Activated naive CD4-positive, alpha-beta T cell treated with anti-CD3 and anti-CD28 coated beads, Interleukin-2, amount 50 U/mL, for 16 hours (primary cell): Measurements from ENCODE around the gene DGCR2.
A peak's percentile ranks its signal among the peaks of the same experiment; 100 is the strongest.

Source experiments
- DNase-seq: peaks from one replicate; pipeline ENCODE4 v3.0.0-alpha.2; 2020

DGCR2 gene

DNA sequence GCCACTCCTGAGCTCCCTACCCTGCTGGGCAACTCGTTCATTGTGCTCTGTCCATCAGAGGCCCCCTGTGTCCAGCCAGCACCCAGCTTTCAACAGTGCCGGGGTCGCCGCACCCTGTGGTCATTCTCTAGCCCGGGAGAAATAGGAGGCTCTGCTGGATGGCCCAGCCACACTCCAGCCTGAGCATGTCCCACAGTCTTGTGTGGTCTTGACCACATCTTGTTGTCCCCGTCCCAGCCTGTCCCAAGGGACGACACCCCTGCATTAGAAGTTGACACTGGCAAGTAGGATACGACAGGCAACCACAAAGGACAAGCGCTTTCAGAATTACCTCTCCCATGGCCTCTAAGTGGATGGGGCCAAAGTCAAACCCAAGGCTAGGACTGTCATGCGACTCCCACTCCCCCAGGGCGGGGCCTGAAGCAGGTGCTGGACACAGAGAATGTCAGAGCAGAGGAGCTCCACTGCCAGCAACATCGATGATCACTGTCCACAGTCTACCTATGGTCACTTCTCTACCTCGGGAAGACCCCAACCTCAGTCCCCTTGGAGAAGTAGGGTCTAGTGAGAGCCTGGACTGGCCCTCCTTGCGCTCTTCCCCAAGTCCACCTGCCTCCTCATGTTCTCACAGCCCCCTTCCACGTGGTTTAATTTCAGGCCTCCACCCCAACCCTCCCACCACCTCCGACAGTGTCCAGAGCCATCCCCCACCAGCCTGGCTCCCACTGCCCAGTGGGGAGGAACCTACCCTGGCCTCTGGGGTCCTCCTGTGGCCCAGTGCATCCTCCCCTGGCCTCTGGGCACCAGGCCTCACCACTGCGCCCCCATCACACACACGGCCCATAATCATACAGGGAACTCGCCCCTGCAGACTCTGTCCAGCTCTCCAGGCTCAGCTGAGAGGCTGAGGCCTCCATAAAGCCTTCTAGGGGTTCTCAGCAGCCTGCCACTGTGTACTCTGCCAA lies 4.4 kb upstream of the DGCR2 start:
- no peak for DNase-seq

DNA sequence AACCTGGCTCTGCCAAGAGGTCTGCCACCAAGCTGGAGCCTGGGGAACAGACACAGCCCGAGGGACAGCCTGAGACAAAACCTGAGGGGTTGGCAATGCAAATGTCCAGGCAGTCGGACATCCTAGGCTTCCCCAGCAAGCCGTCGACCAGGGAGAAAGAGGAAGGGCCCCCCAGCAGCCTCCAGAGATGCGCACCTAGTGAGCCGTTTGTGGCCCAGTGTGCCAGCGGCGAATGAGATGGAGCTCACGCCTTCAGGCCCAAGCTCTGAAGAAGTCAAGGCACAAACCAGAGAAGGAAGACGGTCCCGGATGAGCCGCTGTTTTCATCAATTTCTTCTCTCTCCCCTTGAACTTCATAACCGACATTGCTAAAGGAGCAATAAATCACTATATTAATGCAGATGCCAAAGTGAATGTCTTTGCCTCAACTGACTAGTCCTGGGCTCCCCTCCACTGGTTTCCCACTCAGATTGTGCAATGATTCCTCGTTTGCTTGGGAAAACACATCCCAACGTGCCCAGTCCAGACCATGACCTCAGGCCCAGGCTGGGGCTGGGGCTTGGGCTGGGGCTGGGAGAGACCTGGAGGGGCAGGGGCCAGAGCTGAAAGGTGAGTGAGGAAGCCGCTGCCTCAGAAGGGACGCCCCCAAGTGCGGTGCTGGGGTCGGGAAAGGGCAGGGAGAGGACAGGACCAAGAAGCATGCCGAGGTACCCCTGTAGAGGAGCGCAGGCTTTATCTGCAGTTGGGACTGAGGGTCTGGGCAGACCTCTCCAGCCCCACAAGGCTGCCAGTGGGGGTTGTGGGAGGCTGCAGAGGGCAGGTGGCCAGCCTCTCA lies 3.5 kb upstream of the DGCR2 start:
- no peak for DNase-seq

DNA sequence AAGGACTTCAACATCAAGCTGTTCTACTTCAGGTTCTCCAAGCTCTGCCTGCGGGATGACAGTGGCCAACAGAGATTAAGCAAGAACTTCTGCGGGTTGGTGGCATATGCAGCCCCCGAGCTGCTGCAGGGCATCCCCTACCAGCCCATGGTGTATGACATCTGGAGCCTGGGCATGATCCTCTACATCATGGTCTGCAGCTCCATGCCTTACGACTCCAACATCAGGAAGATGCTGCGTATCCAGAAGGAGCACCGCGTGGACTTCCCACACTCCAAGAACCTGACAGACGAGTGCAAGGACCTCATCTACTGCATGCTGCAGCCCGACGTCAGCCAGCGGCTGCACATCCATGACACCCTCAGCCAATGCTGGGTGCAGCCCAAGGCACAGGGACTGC lies 2.8 kb upstream of the DGCR2 start:
- no peak for DNase-seq

DNA sequence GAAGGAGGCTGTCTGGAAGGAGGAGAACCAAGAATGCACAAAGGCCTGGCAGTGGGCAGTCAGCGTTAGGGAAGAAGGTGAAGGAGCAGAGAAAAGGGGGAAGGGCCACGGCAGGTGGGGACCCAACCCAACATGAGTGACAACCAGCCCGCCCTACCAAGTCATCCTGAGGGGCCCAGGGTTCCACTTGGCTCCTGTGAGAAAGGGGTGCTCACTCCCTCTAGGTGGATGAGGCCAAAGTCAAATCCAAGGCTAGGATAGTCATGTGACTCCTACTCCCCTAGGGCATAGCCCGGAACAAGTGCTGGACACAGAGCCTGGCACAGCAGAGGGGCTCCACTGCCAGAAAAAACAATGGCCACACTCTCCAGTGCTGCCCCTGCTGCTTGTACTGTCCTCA lies 2.2 kb upstream of the DGCR2 start:
- DNase-seq, result no peak

DNA sequence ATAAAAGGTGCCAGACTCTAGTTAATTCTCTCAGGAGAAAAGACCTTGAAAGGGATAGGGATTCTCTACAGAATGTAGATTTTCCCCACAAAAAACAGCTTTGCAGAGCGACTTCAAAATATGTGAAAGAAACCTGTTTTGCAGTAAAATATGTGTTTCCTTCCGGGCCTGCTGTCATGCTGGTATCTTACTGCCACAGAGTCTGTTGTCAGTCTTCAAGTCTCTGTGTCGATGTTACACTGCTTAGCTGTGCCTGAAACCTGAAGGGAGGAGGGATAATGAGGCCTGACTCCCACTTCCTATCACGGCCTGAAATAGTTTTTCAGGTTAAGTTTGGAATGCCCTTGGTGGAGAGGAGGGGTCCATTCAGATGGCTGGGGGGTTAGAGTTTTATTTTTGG lies 1.7 kb upstream of the DGCR2 start:
- DNase-seq, result no peak

DNA sequence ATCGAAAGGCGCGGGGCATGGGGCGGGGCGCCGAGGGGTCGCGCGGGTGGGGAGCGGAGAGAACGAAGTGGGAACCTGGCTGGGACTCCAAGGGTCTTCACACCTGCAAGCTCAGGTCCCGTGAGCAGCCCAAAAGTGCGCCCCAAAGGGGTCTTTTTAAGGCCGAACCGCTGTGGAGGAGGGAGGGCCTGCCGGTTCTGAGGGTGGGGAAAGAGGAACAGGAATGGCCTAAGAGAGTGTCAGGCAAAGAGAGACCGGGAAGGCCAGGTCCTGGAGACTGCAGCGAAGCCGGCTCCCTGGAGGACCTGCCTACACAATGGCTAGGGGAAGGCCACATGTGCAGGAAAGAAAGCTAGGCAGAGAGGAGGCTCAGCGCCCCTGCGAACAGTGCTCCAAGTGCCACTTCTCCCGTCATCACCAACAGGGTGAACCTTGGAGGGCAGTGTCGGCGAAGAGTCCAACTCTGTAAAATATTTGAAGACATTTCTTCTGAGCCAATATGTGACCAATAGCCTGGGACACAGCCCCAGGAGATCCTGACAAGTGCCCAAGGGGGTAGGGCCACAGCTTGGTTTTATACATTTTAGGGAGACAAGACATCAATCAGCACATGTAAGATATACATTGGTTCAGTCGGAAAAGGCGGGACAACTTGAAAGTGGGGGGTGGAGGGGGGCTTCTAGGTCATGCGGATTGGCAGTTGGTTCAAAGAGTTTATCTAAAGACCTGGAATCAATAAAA lies 710 bp upstream of the DGCR2 start:
- DNase-seq, result no peak

DNA sequence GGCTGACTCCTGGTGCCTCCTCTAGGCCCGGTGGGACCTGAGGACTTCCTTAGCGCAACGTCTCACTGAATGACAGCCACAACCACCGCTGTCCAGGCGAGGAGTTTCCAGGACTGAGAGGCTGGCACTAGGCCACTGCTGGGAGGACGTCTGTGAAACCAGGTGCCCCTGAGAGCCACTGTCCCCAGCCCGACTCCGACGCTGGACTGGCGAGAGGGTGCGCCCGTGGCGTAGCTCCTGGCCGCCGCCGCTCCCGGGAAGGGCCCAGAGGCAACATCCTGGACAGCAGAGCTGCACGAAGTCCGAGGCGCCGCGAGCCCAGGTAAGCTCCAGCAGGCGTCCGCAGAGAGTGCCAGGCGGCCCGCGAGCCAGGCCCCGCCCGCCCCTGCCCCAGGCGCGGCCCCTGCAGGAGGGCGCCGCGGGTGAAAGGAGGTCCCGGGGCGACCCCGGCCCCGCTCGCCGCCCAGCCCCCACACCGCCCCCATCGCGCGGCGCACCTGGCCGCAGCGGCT lies 525 bp downstream of the DGCR2 start:
- DNase-seq, result no peak

DNA sequence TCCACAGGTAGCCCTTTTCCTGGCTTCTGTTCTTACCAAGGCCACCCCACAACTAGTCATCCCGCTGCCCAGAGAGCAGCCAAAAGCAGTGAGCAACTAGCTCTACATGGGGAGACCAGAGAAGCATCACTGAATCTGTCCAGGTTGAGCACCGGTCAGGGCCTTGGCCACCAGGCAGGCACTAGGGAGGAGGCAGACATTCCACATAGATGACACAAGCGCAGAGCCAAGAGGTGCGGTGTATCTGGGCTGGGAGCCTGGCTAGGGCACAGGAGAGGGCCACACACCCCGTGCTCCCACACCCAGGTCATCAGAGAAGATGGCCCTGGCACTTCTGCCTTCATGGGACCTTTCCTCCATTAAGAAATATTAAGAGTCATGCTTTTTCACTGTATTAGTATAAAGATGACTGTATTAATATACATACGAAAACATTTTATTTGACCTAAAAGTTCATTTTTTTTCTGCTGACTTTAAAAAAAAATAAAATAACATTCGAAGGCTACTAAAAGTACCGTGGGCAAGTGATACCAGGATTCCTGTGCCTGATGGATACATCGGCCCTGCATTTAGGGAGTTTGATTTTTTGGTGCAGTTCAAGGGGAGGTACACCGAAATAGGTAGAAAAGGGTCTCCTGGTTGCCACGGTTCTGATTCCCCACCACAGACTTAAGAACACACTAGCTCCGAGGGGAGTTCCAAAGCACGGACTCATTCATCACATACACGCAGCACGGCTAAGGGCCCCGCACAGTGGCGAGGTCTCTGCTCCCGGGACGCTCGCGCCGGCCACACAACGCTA lies 1.2 kb downstream of the DGCR2 start:
- DNase-seq, result peak; percentile 35

DNA sequence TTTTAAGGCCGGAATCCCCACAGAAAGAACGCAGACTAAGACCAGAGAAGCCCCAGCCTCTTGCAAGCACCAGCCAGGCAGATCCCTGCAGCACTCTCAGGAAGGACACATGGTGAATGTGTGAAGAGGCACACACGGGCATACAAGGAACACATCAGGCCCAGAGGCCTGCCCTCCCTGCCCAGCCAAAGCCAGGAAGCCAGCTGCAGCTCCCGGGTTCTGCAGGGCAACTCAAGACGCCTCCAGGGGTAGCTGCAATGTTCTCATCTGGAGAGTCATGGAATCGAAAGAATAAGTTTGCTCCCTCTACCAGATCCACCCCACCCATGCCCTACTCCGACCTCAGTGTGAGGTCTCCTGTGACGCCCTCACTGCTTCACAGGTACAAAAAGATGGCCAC lies 2.3 kb downstream of the DGCR2 start:
- DNase-seq, result no peak

DNA sequence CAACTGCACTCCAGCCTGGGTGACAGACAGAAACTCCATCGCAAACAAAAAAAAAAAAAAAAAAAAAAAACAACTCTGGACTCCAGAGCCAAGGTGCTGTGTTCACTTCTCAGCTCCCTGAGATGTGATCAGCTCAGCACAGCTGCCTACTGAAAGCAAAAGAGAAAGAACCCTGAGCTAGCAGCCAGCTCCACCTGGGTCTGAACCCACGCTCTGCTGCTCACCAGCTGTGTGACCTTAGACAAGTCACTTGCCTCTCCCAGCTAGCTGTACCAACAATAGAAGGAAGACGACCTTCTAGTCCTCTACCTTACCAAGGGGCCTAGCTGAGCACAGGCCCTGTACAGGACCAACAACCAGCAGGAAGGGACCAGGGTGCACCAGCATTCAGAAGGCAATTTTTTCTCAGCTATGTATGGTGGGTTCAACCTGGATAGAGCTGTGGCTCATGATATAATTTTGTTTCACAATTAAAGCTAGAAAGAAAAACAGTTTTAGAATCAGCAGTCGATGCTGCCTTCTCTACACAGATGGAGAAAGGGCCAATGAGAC lies 3.8 kb downstream of the DGCR2 start:
- DNase-seq, result peak; percentile 54

DNA sequence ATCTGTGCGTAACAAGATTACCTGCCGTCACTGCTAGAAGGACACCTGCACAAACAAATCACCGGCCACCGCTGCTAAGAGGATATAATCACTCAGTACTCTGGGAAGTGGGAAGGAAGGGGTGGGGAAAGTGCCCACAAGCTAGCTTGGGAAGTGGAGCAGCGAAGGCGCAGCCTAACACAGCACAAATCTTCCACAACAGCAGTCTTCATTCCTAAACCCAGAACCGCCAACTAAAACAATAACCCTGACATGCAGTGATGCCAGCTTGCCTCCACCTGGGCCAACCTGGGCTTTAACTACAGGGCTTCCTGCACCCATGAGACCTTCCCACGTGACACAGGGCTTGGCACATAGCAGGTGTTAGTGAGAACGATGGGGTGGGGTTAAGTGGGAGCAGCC lies 5.1 kb downstream of the DGCR2 start:
- no peak for DNase-seq

DNA sequence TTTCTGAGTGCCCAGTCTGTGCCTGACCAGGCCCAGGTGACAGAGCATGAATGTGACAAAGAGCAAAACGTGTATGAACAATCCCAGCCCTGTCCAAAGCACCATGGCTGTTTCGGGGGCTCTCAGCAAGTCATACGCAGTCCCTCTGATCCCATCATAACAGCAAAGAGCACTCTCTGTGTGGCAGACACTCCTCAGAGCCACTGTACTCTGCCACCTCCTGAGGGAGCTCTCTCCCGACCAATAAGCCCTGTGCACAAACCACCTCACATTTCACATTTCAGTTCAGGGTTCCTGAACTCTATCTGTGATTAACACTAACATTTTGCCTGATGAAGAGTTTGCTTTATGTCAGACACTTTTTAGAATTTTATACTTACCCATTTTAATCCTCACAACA lies 6.6 kb downstream of the DGCR2 start:
- DNase-seq, result no peak

DNA sequence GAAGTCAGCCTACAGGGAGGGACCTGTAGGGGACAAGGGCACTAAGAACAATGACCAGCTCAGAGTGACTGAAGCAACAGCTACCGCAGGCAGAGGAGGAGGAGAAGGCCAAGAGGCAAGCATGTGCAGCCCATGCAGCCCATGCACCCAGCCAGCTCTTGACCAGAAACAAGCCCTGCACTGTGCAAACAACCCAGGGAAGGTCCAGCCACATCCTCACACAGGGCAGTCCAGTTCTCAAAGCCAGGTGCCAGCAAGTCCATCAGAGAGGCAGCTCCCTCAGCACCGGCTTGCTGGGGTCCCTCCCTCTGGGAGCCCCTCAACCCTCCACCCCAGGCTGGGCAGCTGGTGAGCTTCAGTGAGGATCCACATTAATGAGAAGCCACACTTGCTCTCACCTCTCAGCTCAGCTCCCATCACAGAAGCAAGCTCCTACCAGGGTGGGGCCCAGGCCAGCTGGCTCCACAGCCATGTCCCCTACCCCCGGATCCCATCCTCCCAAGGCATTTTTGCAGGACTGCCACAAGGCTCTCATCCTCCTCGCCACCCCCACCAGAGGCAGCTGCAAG lies 7.1 kb downstream of the DGCR2 start:
- no peak for DNase-seq

DNA sequence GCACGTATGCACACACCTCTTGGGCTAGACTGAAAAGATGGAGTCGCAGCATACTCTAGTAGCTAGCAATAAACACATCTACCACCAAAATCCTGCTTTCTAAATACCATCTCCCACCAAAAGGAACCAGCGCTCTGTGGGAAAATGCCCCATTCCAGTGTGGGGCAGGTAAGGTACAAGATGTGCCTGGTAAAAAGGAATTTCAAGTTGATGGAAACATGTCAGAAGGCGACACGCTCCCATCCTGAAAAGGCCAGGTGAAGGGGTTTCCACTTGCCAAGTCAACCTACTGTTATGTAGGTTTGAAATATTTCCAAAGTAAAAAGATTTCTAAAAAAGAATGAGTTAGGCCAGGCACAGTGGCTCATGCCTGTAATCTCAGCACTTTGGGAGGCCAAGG lies 8.8 kb downstream of the DGCR2 start:
- no peak for DNase-seq

DNA sequence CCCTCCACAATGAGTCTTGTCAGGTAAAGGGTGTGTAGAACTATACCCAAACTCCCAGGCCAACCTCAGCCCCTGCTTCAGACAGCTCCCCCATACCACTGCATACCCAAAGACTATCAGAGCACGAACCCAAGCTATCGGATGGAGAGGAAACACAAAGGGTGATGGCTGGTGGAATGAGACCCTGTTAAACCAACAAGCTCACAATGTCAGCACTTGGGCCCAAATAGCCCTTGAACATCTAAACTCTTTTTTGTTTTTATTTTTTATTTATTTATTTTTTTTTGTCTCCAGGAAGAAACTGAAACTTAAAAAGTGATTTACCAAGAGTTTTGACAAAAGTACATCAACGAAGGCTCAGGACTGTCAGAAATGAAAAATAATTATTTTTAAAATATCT lies 10.6 kb downstream of the DGCR2 start:
- DNase-seq, result no peak

DNA sequence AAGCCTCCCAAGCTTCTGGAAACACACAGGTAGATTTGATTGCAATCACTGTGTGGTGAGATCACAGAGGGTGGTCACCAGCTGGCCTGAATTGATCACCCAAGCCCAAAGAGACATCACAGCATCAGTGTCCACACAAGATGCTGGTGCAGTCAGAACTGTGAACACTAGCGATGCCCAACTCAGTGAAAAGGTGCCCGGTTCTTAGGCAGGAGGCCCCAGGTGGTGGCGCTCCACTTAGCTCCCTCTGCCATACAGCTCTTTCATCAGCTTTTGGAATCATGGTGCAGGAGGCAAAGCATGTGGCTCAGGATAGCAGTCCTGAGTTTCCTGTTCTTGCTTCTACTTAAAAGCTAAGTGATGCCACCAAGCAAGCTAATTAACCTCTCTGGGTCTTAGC lies 11.1 kb downstream of the DGCR2 start:
- no peak for DNase-seq

DNA sequence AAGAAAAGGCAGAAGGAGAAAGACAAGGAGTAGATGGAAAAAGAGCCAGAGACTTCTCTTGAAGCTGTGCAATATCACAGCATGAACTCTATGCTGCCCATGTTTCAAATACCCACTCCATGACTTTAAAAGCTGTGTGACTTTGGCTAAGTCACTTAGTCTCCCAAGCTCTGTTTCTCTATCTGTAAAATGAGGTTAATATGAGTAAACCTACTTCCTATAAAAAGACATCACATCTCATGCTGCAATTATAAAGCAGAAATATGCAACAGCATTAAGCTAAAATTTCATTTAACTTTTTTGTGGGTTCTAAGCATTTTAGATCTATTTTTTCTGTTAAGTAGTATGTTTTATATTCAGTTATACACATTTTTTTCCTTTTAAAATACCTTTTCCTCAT lies 11.6 kb downstream of the DGCR2 start:
- no peak for DNase-seq

DNA sequence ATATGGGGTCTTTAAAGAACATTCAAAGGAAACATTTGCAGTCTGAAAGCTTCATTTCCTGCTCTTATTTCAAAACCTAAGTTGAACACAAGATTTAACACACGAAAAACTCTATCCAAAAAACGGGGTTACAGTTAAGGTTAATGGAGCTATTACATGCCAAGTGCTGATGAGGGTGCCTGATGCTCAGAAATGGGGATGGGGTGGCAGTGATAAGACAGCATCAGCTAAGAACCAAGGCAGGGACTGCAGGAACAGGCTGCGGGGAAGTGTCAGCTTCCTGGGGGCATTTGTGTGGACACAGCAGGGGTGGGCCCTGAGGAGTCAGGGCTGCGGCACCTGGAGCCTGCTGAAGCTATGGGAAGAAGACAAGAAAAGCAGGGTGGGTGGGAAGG lies 12.2 kb downstream of the DGCR2 start:
- no peak for DNase-seq

DNA sequence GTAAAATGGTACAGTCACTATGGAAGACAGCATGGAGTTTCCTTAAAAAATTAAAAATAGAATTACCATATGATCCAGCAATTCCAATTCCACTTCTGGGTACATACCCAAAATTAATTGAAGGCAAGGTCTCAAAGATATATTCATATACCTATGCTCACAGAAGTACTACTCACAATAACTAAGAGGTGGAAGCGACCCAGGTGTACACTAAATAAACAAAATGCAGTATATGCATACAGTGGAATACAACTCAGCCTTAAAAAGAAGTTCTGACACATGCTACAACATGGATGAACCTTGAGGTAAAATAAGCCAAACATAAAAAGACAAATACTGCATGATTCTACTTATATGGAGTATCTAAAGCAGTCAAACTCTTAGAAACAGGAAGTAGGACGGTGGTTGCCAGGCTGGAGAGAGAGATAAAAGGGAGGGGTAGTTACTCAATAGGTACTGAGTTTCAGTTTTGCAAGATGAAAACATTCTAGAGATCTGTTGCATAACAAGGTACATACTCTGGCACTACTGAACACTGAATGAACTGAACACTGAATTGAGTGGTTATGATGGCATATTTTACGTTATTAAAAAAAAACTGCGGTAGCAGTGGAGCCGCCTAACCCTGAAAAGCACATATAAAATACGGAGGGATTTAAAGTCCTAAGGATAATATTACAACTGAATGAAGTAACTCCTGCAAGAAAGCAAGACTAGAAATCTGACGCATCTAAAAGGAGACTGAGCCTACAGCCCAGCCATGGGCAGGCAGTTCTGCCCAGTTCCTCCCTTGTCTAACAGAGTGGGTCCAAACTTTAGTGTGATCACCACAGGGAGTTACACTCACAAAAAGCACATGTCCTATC lies 12.8 kb downstream of the DGCR2 start:
- peak; percentile 46 for DNase-seq

DNA sequence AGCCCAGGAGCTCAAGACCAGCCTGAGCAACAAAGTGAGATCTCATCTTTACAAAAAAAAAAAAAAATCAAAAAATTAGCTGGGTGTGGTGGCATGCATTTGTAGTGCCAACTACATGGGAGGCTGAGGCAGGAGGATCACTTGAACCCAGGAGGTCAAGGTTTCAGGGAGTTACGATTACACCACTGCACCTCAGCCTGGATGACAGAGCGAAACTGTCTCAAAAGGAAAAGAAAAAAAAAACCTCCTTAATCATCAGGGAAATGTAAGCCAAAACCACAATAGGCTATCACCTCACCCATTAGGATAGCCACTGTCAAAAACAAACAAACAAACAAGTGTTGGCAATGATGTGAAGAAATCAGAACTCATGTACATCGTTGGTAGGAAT lies 13.4 kb downstream of the DGCR2 start:
- DNase-seq, result no peak

DNA sequence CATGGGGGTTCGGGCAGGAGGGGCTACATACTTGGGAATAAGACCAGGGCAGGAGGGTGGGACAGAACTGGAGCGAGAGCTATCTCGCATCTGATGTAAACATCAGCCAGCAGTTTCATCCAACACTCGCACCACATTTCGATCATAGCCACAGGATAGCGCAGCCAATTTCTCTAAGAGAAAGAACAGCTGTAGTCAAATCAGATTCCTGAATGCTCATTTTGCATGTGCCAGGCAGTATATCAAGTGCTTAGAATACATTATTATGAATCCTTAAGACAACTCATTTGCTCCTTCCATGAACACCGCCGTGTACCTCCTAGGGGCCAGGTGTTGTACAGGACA lies 14.5 kb downstream of the DGCR2 start:
- DNase-seq, result no peak
